Fibroblast of skin of left quadriceps (primary cell): ENCODE results near the gene GRM7.

ENCODE experiments used
- DNase-seq, 2 experiments: peaks; one replicate each; pipeline ENCODE4 v3.0.0-alpha.2; 2013; ENCODE audit warnings: low read depth in 2 of 2

Gene GRM7

DNA sequence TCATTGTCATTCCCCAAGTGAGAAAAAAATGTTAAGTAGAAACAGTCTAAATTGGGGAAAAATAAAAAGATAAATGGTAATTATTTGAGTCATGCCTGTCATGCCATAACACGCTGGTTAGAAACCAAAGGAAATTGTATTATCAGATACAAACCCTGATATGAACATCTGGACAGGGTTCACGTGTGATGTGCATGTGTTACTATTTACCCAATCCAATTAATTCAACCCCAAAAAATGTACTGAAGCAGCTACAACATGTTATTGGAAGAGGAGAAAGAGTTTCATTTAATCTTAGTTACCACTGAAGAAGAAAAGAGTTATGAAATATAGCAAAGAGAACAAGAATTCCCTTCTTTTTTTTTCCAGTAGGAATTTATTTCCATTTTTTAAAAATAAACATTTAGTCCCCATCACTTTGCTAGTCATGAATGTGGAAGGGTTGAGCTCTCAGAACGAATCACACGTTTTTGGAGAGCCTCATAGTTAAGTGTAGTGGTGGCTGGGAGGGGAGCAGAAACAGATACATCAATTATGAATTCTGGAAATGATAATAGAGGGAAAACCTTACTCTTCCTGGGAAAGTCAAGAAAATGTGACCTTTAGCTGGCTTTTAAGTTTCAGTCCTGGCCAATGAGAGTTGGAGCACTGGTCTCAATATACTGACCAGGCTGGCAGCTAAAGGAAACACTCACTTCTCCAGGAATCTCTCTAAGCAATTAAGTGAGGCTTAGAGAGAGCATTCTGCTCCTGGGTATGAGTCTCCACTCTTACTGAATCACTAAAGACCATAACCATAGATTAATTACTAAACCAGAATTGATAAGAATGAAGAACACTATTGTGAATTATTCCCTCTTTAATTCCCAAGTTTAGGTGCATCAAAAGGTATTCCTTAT is 796.5 kb downstream of the GRM7 start:
- DNase-seq, result no peak

DNA sequence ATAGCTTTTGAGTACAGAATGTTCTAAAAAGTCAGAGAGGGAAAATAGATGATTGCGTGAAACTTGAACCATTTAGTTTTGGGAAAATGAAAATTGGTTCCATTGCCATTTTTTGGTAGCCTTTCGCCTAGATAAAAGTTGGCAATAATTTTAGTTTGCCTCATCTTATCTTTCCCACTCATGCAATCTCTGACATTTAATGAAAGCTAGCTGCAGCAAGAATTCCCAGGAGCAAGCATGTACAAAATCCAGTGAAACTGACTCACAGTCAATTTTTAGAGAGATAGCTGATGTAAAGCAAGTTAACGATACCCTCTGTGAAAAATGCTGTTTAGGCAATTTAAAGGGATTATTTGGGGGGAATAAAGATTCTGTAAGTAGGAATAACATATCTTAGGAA is 797.4 kb downstream of the GRM7 start:
- no peak for DNase-seq

DNA sequence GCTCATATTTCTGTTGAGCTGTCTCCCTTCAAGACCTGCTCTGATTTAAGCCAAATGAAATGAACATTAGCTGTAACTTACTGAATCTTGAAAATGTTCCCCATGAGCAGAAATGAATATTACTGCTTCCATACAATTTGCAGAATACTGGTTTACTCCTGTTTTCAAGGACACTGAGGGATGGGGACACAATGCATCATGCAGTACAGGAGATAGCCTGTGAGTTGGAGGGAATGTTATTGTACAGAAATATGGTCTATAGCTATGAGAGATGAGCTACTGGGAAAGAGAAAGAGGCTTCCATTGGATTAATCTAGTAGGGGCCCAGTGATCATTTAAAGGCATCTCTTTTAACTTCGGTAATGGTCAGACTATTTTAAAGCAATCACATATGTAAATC is 798.2 kb downstream of the GRM7 start:
- no peak for DNase-seq

DNA sequence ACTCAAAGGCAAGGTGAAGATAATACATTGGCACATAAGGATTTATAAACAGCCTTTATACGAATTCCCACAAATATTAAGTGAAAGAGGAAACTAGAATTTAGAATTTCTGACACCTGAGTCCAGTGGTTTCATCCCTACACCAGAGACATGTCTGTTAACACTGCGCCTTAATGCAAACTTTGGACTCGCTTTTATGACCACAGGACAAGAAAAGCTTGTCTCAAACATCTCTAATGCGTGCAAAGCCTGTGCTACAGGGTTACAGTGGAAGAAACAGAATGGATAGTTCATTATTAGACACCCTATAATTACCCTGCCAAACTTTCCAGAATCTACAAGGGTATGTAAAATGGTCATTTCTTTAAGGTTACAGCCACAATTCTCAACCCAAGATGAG is 802.9 kb downstream of the GRM7 start:
- no peak for DNase-seq

DNA sequence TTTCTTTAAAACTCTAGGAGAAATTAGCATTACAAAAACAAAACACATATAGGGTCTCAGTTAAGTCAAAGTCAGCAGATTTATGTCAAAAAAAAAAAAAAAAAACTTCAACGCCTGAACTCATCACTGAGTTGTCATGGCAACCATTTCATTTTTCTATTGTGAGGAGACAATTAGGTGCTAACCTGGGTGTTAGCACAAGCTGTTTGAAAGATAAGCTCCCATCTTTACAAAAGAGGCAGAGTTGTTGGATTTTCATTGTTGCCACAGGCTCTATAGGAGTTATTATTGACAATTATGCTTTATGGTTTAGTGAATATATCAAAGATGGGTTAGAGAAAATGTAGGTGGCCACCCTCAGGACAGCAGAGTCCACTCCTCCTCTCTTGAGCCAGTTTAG is 806.9 kb downstream of the GRM7 start:
- DNase-seq, result no peak

DNA sequence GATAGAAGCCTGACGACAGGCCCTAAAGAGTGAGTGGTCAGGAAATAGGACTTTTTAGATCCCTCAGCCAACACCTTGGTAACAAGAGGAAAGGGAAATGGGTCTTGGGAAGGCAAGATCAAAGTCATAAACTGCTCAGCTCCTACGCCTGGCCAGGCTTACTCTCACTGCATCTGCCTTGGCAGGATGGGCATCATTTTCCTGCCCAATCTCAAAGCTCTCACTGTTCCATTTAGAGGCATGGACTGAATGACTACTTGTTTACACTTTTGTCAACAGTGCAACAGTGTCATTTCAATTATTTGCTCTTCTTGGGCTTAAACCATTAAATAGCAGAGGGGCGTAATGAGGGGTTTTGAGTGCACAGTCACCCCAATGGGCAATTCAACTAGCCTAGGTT is 808.7 kb downstream of the GRM7 start:
- DNase-seq, result no peak

DNA sequence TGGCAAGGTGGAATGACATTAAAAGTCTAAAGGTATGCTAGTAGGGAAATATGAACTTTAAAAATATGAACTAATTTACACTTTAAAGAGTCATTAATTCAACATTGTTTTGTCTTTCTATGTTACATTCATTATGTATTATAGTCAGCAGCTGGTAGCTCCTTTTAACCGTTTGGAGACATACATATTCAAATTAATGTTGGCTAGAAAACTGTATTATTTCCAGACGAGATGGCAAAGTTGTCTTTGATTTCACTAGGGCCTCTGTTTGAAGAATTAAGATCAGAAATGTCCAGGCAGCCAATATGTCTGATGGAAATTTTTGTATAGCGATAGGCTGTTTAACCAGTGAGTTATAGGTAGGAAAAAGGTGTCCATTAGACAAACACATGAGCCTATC is 817.6 kb downstream of the GRM7 start:
- no peak for DNase-seq

DNA sequence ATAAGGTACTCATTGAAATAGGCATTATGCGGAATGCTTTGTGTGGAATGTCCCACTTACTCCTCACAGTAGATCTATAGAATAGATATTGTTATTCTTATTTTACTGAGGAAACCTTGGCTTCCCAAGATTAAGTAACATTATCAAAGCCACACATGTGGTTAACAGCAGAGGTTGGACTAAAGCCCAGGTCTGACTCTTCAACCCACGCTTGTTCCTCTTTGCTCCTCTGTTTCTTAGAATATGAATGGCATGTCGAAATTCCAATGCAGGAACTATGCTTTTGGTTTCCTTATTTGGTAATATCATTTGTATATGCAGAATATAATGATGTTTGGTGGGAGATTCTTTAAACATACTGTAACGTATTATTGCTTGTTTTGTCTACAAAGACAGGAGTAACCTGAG is 821.9 kb downstream of the GRM7 start:
- peak; percentile 95 for DNase-seq

DNA sequence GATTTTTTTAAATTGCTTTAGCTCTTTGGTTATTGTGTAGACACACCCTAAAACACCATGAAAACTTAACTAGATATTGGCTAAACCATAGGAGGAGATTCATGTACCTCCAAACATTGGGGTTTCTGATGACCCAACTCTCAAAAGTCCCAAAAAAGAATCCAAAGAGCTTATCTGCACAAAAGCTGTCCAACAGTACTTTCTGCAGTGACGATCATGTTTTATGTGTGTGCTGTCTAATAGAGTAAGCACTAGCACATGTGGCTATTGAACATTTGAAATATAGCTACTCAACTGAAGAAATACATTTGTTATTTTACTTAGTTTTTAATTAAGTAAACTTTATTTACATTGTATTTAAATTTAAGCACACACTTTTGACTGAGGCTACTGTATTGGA is 822.5 kb downstream of the GRM7 start:
- no peak for DNase-seq

DNA sequence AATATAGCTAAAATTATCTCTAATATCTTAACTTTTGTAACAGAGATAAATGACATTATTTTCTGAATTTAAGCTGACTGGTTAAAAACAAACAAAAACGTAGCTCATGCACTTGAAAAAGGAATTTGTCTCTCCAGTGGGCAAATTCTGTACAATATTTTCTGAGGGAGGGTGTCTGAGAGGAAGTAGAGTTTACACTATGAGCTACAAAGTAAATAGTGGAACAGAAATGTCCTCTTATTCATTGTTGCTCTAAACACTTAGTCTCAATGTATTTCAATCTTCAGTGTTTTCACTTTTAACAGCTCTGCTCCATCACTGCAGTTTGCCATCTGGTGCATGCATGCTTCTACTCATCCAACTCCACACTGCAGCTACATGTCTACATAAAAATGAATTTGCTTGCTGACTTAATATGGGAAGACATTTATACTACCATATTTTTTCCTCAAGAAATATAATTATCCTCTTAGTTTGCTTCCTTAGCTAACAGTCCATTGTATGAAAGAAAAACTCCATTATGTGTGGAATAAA is 823.3 kb downstream of the GRM7 start:
- no peak for DNase-seq

DNA sequence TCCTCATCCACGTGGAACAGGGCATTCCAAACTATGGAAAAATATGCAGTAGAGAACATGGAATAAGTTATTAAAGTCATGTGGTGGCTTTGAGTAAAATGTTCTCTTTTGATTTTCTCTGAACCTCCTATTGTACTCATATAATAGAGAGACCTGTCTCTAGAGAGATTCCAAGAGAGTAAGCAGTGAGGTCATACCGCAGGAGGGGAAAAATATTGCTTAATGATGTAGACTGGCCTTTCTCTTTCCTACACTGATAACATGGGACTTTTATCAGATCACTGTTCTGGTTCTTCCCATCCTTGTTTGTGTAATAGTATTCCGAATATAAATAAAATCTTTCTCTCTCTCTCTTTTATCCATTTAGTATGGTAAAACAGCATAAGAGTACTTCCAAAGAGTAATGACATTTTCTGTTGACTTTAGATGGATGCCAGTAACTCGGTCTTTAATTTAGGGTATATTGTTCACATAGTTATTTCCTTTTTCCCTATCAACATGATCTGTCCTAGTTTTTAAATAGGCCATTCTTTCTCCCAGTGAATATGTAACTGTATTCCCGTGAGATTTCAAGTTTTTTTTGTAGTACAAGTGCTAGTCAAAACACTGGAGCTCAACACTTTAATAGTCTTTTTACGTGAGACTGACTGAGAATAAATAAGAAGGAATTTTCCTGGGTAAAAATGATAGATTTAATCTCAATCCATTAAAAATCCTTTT is 826.7 kb downstream of the GRM7 start:
- DNase-seq, result no peak

DNA sequence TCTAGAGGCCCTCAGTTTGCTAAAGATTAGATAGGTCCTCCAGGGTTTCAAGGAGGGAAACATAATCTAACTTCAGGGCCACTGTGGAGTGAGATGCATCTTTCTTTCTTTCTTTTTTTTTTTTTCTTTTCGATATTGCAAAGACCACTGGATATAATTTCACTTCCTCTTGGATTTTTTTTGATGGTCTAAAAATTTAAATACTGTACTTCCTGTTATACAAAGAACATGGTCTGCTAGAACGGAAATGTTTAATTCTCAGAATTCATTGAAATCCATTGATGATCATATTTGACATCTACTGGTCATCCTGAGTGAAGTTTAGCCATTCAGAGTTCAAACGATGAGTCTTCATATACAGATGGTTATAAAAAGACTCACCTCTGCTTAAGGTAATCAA is 832.0 kb downstream of the GRM7 start:
- DNase-seq, result no peak

DNA sequence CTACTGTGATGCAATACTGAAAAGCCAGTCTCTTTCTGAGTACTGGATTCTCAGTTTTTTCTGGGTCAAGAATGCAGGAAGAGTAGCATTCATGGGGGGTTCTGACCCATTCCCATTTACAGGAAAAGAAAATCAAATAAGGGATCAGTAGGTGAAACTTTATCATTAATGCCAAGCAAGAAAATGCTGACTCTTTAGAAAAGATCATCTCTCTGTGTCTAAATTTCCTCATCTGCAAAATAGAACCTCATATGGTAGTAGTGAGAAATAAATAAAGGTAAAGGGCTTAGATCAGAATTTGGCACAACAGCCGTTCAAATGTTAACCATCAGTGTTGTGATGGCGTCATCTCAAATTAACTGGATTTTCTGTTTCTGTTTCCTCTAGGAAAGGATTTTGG is 833.1 kb downstream of the GRM7 start:
- DNase-seq, result no peak

DNA sequence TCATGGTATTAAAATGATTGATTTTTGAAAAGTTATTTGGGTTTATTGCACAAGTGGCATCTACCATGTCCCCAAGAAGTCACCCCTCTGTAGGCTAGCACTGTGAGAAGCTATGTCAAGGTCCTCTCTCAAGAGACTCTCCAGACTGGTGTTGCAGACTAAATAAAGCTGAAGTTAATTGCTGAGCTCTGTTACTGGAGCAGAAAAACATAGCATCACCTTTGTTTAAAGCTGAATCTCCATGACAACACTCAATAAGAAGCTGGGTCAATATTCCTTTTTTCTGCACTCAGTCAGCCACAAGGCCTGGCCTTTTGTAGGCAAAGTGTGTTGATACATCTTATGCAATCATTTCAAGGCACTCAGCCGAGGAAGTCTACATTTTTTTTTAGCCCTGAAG is 834.1 kb downstream of the GRM7 start:
- DNase-seq, result no peak

DNA sequence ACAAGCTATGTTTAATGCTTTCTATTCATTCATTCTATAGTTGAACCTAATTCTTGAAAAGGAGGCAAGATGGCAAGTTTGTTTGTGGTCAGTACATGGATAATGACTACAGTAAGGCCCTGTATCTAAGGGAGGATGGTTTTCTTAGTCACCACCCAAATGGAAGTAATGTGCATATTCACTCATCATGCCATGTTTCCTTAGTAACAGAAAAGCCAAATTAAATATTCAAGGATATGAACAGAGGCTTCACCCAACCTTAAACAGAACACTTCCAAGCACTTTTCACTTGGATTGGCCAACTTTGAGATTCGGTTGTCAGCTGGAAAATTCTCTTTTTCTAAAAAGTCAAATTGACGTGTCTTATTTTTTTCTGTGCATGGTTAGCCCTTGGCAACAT is 835.4 kb downstream of the GRM7 start:
- no peak for DNase-seq

DNA sequence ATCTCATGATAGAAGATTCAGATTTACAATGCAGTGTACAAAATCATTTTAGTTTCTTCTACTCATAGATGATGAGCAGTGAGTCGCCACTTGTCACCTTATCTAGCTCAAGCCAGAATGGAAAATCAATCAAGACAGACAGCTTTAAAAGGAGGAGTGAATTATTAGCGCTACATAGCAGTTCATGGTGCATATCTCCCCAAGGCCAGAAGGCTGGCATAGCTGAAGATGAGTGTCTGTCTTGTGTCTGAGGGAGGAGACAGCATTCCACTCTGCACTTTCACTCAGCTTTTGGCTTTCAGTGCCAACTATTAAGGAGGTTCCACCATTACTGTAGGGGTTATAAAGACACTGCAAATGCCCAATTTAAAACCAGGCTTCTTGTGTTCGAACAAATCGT is 836.6 kb downstream of the GRM7 start:
- DNase-seq, result no peak

DNA sequence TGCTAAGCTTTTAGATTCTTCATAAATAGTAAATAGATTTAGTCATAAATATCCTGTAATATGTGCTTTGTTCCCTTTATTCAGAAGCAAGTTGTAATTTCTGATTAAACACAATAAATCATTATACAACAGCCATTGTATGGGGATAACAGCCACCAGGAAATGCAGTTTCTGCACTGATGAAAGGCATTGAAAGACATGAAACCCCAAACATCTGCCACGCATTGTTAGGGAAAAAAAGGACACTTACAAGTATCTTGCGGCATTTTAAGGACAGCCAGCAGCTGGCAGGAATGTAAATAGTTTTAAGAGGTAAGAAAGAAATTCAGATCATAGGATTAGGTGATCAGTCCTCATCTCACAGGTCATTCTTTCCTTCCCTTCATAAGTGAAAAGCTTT is 839.6 kb downstream of the GRM7 start:
- no peak for DNase-seq

DNA sequence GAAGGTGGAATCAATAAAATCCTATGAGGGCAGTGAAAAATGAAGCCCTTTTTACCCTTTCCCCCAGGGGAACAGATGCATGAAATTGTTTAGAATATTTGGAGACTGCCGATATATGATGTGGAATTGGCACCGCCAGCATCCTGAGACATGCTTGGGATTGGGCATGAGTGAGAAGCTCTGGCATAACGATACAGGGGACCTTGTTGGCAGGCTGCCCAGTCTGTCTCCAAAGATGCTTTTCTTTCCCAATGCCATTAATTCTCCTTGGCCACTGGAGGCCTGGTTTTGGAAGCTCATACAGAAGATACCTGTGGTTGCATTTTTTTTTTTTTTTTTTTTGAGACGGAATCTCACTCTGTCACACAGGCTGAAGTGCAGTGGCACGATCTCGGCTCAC is 840.1 kb downstream of the GRM7 start:
- no peak for DNase-seq

DNA sequence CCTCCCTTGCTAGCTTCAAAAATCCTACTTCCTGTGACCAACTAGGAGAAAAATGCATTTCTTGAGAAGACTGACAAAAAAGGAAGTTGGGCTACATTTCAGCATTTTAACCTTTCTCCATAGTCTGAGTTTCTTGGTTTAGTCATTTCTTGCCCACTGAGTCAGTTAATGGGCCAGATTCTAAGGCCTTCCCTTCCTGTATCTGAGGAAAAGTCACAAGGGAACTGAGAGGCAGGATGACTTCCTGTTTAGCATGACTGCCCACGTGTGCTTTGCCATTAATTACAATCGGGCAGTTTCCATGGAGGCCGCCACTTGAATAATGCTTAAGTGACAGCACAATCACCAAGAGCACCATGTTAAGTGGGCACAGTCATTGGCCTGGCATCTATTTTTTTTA is 846.3 kb downstream of the GRM7 start:
- no peak for DNase-seq

DNA sequence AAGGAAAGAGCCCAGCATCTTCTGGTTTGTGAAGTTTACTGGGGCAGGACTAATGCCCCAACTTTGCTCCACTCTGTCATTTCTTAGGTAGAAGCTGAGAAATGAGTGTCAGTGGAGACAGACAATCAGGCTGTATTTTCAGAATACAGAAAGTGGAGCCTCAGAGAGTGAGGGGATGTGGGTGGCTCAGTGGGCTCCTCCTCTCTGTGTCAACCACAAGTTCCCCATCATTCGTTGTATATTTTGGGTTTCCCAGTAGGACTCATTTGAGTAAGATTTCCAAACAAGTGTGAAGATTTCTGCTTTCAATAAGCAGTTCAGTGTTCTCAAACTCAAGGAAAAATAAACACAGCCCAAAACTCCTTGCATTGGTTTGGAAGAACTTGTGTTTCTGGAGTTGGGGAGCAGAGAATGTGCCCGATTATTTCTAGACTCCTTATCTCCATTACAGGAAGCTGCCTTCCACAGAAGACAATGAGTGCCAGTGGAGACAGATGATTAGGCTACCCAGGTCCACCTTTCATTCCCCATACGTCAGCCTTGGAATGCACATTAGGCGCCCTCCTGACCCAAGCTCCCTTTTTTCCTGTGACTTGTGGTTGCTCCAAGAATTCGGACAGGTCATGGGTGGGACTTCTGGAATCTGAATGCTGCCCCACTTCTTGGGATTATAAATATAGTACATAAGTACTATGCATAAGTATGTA is 848.6 kb downstream of the GRM7 start:
- DNase-seq, result no peak

DNA sequence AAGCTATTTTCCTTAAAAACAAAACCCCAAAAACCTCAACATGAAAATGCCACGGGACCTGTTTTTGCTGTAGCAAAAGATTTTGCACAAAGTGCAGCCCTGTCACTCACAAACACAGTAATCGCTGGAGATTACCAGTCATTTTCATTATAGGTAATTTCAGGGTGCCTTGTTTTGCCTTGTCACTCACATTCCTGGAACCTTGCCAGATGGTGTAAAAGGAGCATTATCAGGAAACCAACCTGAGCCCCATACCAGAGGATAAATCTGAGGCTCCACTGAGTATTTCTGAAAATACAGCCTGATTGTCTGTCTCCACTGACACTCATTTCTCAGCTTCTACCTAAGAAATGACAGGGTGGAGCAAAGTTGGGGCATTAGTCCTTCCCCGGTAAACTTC is 849.4 kb downstream of the GRM7 start:
- DNase-seq, result no peak

DNA sequence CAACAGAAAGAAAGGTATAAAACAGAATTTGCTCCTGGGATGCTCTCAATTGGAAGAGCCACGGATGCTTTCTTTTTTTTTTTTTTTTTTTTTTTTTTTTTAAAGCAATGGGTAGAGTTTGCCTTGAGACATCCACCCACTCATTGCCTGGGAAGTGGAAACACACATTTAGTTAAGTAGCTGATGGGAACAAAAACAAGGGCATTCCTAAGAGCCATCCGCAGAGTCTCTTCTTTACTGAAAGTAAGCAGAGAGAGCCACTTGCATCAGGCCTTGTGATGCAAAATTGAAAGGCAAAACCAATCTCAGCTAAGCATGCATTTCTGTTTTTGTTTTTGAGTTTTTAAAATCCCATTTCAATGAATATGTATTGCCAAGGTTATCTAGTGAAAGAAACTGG is 852.8 kb downstream of the GRM7 start:
- no peak for DNase-seq
